Prostate gland (tissue), 2 donors: ENCODE measurements around the gene TOP2A.

Experiments
- CTCF ChIP-seq, 4 experiments: fragments of 200-600 bp in 2 of 4; fragments of 450-650 bp in 2 of 4; sonication (generic) in 2 of 4; IDR thresholded peaks; 1 replicate in 3 of 4; 2 replicates in 1 of 4; pipeline ENCODE4 v1.5.1; 2016 to 2019; ENCODE audit warnings: antibody characterized with exemption in 4 of 4, mild to moderate bottlenecking in 2 of 4, moderate library complexity in 2 of 4
- POLR2AphosphoS5 ChIP-seq: sonication (generic); formaldehyde crosslinking; IDR thresholded peaks from one replicate; pipeline ENCODE4 v1.6.1; 2017; ENCODE audit warnings: antibody characterized with exemption

- TF ChIP-seq CTCF (IDR thresholded peaks at IDR 0.05), result no peak
- TF ChIP-seq POLR2AphosphoS5, result no peak
Measured at GRCh38 chr17:40448213-40448638, 30.5 kb upstream of the TOP2A start.
